Dermis blood vessel endothelial cell (primary cell): Measurements from ENCODE around the gene CTSF. TPM values are rescaled to one million over a fixed set of nuclear protein-coding genes. Genes with fewer than 3 reads are reported as not detected.
"Not testable (repeated sequence)": the region's sequence is repeated elsewhere in the genome, so short reads cannot be mapped to it uniquely, and the experiment has no call there.

Experiments used
- DNase-seq: peaks from one replicate; pipeline ENCODE4 v3.0.0; 2010
- total RNA-seq: library from RNA; depleted of rRNA; stranded (reverse); fragments of >200 nt; gene quantifications from 2 replicates; pipeline ENCODE4 v1.2.3, GENCODE V29; 2014

CTSF gene
- 27.8 and 63.5 TPM in 2 replicates for total RNA-seq

DNA sequence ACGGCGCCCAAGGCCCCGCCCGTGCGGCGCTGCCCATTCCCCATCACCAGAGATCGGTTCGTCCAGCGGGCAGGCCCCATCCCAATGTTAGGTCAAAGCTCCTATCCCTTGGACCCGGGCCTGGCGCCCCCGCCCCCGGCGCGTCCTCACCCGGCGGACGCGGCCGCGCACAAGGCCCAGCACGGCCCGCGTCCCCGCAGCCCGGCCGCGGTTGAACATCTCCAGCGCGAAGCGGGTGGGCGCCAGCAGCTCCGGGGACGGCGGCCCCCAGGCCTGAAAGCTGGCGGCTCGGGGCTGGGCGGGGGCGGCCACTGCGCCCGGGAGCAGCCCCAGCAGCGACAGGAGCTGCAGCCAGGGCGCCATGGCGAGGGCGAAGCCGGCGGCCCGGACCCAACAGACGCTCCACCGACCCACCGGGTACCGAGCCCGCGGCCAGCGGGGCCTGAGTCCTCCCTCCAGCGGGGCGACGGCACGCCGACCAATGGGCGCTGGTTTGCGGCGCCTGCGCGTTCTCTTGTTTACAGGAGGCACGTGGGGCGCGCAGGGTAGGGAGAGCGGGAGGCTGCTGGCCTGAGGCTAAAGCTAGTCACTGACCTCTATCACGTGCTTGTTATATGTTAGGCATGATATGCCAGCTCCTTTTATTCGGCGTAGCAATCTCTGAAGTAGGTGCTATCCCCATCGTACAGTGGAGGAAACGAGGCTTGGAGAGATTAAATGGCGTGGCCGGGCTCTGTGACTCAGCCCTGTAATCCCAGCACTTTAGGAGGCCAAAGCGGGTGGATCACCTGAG, at the start of gene CTSF:
Gene CTSF (minus strand): TSS at position 483 of the 793 bp plus-strand sequence. CDS start 120 bp downstream, at position 363.
- peak; percentile 86 for DNase-seq

DNA sequence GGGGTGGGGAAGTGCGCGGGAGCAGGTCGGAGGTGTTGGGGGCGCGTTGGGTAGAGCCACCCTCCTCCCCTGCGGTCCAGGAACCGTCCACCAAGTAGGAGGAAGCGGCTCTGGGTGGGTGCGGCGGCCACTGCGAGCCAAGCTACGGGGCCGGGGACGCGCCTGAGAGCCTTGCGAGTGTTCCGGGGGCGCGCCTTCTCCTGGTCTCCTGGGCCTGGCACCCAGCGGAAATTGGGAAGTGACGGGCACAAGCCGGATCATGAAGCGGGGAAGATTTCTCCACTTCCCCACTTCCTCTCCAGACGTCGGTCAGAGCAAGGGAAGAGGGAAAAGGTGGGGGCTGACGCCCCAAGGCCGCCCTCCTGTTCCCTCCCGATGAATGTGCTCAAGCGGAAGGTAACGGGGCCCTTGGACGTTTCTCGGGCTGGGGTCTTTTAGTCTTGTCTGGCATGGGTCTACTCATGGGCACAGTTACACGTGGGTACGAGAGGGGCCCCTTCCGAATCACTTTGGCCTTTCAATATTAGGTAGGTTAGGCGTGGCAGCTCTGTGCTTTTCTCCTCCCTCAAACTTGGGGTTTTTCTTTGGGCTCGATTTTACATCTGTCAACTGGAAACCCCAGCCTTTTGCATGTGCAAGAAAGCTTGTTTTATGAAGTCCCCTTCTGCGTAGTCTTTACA, 48.9 kb upstream of the CTSF start:
- peak; percentile 72 for DNase-seq

DNA sequence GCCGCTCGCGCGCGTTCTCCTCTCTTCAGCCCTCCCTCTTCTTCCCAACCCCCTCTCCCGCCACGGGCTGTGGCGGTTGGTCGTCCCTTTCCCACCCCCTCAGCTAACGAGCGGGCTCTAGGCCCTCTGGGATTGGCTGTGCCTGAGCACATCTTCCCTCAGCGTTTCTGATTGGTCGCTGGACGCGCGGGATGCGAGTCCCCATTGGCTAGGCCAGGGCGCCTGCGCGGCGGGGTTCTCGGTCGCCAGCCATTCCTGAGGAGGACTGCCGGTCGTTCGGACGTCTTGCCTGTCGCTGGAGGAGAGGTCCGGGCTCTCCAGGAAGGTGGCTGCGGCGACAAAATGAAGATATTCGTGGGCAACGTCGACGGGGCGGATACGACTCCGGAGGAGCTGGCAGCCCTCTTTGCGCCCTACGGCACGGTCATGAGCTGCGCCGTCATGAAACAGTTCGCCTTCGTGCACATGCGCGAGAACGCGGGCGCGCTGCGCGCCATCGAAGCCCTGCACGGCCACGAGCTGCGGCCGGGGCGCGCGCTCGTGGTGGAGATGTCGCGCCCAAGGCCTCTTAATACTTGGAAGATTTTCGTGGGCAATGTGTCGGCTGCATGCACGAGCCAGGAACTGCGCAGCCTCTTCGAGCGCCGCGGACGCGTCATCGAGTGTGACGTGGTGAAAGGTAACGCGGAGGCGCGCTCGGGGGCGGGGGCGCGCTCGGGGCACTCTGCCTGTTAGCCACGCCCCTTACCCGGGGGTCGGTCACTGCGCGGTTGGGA, 48.2 kb upstream of the CTSF start, which contains the start of gene RBM14:
Gene RBM14 (plus strand): TSS at position 252 of the 776 bp plus-strand sequence. CDS start 91 bp downstream, at position 343.
- DNase-seq, result peak; percentile 100

GRCh38 chr11:66614073-66614472, 45.7 kb upstream of the CTSF start:
- no peak for DNase-seq

DNA sequence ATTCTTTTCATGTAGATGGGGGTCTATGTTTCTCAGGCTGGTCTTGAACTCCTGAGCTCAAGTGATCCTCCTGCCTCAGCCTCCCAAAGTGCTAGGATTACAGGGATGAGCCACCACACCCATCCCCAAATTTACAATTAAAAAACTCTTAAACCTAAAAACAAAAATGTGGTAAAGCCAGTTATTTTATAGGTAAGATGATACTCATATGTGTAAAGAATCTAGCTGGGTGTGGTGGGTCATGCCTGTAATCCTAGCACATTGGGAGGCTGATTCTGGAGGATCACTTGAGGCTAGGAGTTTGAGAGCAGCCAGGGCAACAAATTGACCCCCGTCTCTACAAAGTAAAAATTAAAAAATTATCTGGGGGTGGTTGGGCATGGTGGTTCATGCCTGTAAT, 44.1 kb upstream of the CTSF start:
- no peak for DNase-seq

DNA sequence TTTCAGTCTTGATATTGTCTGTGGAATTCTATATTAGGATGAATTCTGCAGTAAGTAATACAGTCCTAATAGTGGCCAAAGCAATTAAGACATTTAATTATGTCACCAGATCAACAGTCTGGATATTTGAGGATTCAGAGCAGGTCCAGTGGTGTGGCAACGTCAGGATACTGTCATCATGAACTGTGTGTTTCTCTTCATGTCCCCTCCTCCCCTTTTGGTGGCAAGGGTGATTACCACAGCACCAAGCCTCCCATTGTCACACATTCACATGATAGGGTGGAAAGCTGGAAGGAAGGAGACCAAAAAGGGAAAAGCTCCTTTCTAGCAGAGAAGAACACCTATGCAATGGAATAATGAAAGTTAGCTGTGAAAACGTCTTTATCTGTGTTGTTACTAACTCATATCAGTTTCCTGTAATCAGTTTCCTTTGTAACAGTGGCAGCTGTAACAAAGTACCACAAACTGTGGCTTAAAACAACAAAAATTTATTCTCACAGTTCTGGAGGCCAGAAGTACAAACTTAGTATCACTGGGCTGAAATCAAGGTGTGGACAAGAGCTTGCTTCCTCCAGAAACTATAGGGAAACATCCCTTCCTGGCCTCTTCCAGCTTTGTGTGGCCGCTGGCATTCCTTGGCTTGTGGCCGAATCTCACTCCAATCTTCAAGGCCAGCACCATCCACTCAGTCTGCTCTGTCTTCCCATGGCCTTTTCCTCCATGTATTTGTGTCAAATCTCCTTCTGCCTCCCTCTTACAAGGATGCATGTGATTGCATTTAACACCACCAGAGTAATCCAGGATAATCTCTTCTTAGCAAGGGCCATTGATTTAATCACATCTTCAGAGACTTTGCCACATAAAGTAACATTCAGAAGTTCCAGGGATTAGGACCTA, 41.6 kb upstream of the CTSF start:
- DNase-seq, result no peak

DNA sequence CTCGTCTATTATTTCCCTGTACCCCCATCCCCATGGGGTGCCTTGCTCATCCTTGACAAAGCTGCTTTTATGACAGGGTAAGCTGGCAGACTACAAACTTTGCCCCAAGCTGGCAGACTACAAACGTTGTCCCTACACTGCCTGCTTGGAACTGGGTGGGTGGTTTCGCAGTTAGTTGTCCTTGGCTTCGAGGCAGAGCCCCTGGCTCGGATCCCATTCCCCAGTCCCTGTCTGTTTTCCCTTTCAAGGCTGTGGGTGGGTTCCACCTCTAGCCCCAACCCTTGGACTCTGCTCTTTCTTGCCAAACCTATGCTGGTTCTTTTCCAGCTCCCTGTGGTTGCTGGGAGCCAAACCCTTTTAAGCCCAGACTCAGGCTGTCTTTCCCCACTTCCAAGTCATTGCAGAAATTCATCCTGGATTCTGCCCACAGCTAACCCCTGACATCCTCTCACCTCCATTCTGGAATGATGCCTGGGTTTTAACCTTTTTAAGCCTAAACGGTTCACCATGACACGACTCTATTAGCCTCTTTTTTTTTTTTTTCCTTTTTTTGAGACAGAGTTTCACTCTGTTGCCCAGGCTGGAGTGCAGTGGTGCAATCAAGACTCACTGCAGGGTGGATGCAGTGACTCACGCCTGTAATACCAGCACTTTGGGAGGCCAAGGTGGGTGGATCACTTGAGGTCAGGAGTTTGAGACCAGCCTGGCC, 38.9 kb upstream of the CTSF start:
- no peak for DNase-seq

DNA sequence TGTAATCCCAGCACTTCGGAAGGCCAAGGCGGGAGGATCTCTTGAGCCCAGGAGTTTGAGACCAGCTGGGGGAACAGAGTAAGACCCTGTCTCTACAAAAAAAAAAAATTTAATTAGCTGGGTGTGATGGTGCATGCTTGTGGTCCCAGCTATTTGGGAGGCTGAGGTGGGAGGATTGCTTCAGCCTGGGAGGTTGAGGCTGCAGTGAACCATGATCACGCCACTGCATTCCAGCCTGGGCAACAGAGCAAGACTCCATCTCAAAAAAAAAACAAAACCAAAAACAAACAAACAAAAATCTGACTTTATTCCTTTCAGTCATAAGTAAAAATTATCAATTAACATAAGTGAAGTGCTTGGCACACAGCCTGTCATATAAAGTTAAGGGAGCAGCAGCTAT, 38.2 kb upstream of the CTSF start:
- DNase-seq, result not testable (repeated sequence)

DNA sequence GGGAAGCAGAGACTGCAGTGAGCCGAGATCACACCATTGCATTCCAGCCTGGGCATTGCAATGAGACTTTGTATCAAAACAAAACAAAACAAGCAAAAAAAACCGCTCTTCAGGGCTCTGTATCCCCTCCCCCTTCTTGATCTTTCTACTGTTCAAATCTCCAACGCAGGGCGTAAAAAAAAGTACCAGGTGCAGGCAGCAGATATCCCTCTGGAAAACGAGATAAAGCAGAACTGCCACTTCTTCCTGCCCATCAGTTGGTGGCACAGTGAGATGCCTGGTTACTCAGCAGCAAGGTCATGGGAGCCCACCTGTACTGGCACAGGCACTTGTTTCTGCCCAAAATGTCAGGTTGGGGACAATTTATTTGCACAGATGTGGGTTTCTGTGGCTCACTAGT, 35.7 kb upstream of the CTSF start:
- no peak for DNase-seq

- no peak for DNase-seq
Observed at GRCh38 chr11:66603072-66603471, 34.7 kb upstream of the CTSF start.

DNA sequence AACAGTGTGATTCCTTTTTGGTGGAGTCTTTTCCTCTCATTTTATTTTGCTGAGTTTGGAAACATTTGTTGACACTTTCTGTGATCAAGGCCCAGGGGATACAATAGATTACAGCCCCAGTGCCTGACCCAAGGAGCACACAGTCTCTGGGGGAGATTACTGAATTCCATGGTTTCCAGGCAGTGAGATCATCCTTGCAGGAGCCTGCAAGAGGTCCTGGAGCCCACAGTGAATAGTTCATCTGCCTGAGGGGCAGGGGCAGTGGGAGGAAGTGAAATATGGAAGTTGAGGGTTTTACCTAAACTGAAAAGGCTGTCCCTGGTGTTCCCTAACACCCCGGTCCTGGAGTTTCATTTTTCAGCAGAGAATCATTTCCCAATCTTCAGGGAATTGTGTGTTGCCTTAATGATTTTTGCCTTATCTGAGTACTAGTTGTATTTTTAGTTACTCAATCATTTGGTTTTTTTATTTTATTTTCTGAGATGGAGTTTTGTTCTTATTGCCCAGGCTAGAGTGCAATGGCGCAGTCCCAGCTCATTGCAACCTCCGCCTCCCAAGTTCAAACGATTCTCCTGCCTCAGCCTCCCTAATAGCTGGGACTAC, 32.3 kb upstream of the CTSF start:
- no peak for DNase-seq

GRCh38 chr11:66600219-66600618, 31.8 kb upstream of the CTSF start:
- DNase-seq, result no peak

DNA sequence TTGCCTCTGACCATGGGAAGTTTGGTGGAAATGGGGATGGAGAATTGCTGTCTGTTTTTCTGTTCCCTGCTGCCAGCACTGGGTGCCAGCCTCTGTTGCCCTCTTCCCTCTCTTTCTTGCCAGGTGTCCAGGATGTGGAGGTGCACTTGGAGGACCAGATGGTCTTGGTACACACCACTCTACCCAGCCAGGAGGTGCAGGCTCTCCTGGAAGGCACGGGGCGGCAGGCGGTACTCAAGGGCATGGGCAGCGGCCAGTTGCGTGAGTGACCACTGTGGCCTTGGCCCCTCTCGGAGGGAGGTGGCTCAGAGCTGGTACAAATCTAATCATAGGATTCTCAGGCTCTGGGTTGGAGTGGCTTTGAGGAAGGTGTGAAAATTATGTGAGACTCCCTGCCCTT, 30.6 kb upstream of the CTSF start:
- DNase-seq, result no peak

DNA sequence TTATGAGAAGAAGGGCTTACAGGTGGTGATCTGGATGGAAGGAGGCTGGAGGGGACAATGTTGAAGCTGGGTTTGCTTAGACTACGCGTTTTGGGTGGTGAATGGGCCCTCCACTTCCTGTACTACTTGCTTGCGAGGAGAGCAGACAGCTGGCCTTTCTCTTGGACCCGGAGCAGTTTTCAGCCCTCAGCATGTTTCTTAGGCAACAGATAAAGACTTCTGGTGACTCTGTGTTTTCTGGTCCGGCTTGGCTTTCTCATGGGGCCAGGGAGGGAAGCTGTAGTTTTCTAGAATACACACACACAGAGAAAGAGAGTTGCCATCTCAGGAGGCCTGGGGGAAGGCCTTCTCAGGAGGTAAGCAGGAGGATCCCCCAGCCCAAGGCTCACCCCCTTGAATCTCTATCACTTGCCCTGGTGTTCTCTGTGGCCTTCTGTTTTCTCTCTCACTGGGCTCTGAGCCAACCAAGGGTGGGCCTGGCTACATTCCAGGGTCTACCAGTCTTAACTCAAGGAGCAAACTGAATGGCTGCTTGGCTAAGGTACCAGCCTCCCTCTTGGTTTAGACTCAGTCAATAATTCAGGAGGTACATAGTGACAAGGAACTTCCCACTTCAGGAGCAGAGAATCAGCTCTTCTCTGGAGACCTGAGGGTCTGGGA, 27.0 kb upstream of the CTSF start:
- DNase-seq, result no peak

GRCh38 chr11:66593650-66594049, 25.2 kb upstream of the CTSF start:
- DNase-seq, result no peak

DNA sequence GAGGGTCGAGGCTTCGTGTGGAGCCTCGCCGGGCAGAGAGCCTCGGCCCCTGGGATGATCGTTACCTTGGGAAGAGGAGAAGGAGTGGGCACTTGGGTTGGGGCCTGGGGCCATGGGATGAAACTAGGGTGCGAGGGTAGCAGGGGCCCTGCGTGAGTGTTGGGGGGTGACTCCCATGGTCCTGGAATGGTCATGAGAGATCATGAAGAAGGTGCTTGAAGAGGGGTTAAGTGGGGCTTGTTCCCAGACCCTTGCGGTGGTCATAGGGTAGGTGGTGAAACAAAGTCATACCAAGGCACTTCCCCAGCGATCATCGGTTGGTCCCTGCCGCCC, 24.9 kb upstream of the CTSF start:
- DNase-seq, result no peak

- DNase-seq, result peak; percentile 97
Observed at GRCh38 chr11:66592457-66593302, 24.3 kb upstream of the CTSF start, which contains the start of the genes CCDC87 and CCS. TSS of gene CCDC87 (minus strand) at chr11:66593063. CDS start at chr11:66593015, 48 bp downstream. TSS of gene CCS (plus strand) at chr11:66593185. CDS start at chr11:66593262, 77 bp downstream.

GRCh38 chr11:66591175-66591574, 22.8 kb upstream of the CTSF start:
- DNase-seq, result no peak

- no peak for DNase-seq
Observed at GRCh38 chr11:66589996-66590675, 21.7 kb upstream of the CTSF start.
